ENCODE measurements around the gene MUC4. TPM values are rescaled to one million over a fixed set of nuclear protein-coding genes. Genes with fewer than 3 reads are reported as not detected.
"Not testable (repeated sequence)": the region's sequence is repeated elsewhere in the genome, so short reads cannot be mapped to it uniquely, and the experiment has no call there.

Gene MUC4
- total RNA-seq, 1 donor from 2014 or later, result 43.5 TPM

- no peak for ATAC-seq
Observed at GRCh38 chr3:195761123-195761566, 50.6 kb downstream of the MUC4 start.

DNA sequence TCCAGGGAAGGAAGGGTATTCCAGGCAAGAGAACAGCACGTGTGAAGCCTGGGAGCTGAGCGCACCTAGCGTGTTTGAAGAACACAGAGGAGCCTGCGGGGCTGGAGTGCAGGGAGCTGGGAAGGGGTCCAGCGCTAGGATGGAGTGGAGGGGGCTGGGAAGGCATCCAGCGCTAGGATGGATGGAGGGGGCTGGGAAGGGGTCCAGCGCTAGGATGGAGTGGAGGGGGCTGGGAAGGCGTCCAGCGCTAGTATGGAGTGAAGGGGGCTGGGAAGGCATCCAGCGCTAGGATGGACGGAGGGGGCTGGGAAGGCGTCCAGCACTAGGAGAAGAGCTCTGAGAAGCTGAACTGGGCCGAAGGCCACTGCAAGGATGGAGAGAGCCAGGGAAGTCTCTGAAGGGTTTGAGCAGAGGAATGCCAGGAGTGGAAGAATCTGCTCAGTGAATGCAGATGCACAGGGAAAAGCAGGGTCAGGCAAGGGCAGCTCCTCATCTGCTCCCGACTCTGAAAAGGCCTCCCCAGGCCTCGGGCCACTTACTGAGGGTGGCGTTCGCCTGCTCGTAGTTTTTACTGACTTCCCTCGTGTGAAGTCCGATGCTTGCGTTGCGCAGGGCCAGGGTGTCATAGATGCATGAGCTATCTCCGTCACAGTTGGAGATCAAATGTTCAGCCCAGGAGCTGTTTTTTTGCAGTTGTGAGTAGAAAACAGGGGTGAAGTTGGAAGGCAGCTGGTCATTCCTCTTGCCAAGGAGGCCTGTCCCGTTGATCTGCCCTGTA, 51.2 kb downstream of the MUC4 start:
- no peak for ATAC-seq

GRCh38 chr3:195758721-195759353, 52.9 kb downstream of the MUC4 start:
- no peak for ATAC-seq

- ATAC-seq, result no peak
Observed at GRCh38 chr3:195757827-195758226, 53.9 kb downstream of the MUC4 start.

DNA sequence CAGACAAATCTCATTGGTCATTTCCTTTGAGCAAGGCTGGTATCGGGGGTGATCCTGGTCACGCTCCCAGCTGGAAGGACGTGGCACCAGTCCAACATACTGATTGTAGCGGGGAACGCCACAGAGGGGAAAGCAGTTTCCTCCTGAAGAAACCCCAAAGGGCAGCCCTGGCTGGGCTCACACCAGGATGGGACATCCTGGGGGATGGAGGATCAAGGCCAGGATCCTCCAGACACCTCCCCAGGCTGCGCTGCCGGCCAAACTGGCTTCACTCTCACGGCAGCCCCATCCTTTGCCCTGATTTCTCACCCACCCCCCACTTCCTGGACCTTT, 54.3 kb downstream of the MUC4 start:
- no peak for ATAC-seq

- ATAC-seq, result no peak
Observed at GRCh38 chr3:195755791-195756676, 55.7 kb downstream of the MUC4 start.

GRCh38 chr3:195755391-195755790, 56.3 kb downstream of the MUC4 start:
- no peak for ATAC-seq

- ATAC-seq, result no peak
Observed at GRCh38 chr3:195754906-195755305, 56.8 kb downstream of the MUC4 start.

DNA sequence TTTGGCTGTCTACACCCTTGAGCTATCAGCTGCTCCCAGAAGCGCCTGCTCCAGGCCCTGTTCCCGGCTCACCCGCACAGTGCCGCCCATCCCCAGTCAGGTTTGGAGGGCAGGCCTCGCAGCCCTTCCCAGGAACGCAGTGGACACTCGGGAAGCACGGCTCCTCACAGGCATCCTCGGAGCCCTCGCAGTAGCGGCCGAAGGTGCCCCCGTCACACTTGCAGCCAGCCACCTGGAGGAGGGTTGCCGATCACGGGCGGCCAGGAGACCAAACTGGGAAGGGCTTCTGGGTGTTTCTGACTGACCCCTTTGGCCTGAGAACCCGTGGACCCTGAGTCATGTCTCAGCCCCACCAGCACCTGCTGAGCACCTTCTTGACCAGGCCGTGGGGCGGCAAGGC, 57.6 kb downstream of the MUC4 start:
- no peak for ATAC-seq

DNA sequence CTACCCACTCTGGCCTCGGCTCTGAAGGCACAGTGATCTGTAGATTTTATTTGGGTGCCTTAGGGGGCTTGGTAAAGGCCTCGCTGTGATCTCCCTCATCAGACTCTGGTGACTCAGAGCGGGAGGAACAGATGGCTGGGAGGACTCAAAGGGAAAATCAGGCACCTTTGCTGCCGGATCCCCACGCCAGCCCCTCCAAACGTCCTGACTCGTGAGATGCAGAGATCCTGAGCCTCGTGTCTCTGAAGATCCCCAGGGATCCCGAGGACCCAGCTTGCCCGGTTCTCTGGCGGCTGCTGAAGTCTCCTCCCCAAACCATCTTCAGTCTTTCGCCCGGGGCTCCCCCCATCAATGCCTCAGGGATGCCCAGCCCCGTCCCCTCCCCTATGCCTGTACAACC, 58.1 kb downstream of the MUC4 start:
- no peak for ATAC-seq

DNA sequence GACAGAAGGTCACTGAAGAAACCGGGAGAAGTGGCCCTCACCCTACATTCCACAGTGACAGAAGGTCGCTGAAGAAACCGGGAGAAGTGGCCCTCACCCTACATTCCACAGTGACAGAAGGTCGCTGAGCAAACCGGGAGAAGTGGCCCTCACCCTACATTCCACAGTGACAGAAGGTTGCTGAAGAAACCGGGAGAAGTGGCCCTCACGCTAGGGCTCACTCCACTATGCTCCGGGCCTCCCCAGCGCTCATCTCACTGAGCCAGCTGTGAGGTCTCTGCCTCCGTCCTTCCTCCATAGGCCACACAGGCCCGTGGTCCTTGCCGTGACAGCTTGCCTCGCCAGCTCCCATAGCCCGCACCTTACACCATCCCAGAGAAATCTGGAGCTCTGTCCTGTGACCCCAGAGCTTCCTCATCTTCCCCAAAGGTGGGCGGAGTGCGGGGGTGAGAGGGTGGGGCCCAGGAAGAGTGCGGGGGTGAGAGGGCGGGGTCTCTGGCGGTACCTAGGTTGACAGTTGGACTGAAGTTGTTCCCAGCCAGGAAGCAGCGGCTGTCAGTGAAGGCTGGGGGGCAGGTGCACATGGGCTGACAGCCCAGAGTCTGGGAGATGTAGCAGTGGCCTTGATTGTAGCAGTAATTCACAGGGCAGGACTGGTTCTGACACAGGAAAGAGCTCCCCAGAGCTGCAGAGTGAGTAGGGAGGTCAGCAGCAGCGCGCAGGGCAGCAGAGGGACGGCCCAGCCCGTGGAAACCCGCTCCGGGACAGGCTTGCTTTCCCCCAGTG, 59.0 kb downstream of the MUC4 start:
- ATAC-seq, result no peak

DNA sequence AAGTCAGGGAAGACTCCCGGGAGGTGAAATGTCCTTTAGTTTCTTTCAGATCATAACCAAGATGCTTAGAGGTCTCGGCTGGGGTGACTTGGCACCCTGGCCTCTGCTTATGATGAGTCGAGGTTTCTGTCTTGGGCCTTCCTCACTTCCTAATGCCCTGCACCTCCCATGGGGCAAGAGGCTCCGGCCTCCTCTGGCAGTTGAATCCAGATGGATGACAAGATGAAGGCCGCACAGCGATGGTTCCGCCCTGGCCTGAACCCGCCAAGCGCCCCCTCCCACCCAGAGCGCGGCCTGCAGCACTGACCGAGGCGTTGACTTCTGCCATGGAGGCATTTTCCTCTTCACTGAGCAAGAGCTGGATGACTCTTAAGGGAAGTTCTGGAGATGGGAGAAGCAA, 59.7 kb downstream of the MUC4 start:
- ATAC-seq, result no peak

DNA sequence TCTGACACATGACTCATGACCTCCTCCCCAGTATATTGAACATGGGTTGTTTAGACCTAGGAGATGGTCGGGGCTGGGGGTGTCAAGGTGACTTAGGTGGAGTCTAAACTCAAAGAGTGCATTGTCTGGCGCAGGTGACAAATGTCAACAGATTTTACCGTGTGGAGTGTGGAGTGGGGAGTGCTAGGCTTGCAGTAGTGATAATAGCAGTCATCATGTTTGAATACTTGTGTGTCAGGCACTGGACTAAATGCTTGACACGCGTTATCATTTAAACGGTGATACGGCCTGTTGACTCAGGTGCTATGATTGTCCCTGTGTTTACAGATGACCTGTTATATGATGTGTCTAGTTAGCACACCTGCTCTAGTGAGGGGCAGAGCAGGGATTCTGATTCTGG, 60.2 kb downstream of the MUC4 start:
- ATAC-seq, result no peak

DNA sequence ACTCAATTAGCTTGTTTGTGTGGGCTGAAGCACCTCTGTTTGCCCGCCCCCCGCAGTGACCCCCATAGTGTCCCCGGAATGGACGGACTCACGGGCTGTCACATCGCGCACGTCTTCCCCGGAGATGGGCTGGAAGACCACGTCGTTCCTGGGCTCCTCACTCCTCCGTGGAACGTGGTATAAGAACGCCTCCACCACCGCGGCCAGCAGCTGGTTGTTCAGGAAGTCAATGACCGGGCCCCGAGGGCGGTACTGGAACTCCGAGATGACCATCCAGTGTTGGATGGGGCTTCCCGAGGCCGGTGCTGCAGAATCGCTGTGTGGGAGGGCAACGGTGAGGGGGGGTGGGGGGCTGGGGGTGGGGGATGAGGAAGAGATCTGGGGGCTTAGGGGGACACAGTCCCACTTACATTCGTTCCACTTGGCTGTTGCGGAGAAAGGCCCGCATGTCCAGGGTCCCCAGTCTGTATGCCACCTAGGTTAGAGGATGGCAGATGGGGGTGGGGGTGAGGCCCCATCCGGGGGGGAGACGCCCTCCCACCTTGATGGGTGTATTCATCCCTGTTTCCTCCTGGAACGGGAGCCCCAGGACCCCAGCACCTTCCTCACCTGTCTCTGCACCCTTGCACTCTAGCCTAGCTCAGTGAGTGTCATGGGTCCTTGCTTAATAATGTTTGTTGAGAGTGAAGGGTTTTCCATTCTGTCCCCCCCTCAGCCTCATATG, 60.8 kb downstream of the MUC4 start:
- ATAC-seq, result no peak

DNA sequence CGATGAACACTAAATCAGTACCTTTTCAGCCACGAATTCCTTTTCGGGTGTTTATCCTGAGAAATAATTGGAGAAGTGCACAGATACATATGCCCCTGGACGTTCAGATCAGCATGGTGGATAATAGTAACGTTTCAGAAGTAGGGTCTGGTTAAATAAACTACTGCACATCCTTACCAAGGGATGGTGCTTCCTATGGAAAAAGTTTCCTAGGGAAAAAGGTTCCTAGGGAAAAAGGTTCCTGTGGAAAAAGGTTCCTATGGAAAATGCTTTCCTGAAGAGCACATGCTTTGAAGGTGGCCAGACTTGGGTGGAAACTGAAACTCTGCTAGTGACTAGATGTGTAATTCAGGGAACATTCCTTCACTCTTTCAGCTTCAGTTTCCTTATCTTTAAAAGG, 62.6 kb downstream of the MUC4 start:
- not testable (repeated sequence) for ATAC-seq

DNA sequence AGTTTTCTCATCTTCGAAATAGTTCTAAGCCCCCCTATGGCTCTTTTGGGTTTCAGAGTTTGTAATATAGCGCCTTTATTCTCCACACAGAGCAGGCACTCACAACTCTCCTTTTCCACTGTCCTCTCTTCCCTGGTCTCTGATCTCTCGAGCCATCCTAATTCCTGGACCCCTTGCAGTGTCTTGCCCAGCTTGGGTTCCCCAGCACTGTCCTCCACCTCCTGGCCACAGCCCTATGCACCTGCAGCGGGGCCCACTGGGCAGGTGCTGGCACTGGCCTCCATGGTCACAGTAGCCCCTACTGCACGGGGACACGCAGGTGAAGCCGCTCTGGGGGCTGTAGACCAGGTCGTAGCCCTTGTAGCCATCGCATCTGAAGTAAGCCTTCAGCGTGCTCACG, 63.1 kb downstream of the MUC4 start:
- peak; percentile 18 for ATAC-seq

GRCh38 chr3:195746751-195747150, 65.0 kb downstream of the MUC4 start:
- peak; percentile 4 for ATAC-seq

DNA sequence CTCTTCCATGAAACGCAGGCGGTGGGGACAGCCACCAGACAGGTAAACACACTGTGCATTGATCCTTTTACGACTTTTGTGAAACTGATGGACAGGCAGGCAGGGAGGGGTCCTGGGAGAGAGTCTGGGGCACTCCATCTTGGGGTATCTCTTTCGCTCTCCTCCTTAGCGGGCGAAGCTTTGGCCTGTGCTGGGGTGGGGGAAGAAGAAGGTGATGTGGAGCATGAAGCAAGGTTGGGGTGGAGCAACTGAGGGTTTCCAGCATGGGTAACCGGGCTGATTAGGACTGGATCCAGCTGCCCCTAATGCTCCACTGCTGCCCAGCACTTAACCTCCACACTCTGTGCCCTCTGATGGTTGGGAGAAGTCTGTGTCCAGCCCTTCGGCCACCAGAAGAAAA, 65.4 kb downstream of the MUC4 start:
- ATAC-seq, result peak; percentile 1

GRCh38 chr3:195744437-195744836, 67.3 kb downstream of the MUC4 start:
- no peak for ATAC-seq

GRCh38 chr3:195739561-195740111, 72.1 kb downstream of the MUC4 start:
- peak; percentile 18 for ATAC-seq

- no peak for ATAC-seq
Observed at GRCh38 chr3:195738274-195739044, 73.3 kb downstream of the MUC4 start.
